ENCODE measurements around the gene COPS8. TPM values are rescaled to one million over a fixed set of nuclear protein-coding genes. Genes with fewer than 3 reads are reported as not detected.

COPS8 gene
- total RNA-seq, 1 donor from 2014 or later, result 97.1 TPM

GRCh38 chr2:237064203-237065070 is 21.3 kb upstream of the COPS8 start:
- peaks cover 4% of the 10 kb centered on the region for H3K27me3 Mint-ChIP-seq (ENCODE audit: unreplicated experiment)

GRCh38 chr2:237065071-237065377 is 20.7 kb upstream of the COPS8 start:
- no peak for TF ChIP-seq CTCF (IDR thresholded peaks at IDR 0.05; ENCODE audit: unreplicated experiment)
- H3K36me3 Mint-ChIP-seq (ENCODE audit: low read depth, unreplicated experiment), result no peaks in the 10 kb centered on the region
- peaks cover 4% of the 10 kb centered on the region for H3K27me3 Mint-ChIP-seq (ENCODE audit: unreplicated experiment)
- H3K4me1 Mint-ChIP-seq (ENCODE audit: unreplicated experiment), result peaks cover 15% of the 10 kb centered on the region
- H3K4me3 Mint-ChIP-seq (ENCODE audit: unreplicated experiment), result no peak overlapping the region
- DNase-seq (ENCODE audit: low spot score), result no peak
- peaks cover 4% of the 10 kb centered on the region for H3K9me3 Mint-ChIP-seq (ENCODE audit: unreplicated experiment)
- no peak overlapping the region for H3K27ac Mint-ChIP-seq (ENCODE audit: unreplicated experiment)

More at GRCh38 chr2:237064203-237065070, 21.3 kb upstream of the COPS8 start:
- no peak overlapping the region for H3K27ac Mint-ChIP-seq (ENCODE audit: unreplicated experiment)
- TF ChIP-seq CTCF (IDR thresholded peaks at IDR 0.05; ENCODE audit: unreplicated experiment), result no peak
- no peak overlapping the region for H3K4me3 Mint-ChIP-seq (ENCODE audit: unreplicated experiment)
- DNase-seq (ENCODE audit: low spot score), result no peak
- H3K4me1 Mint-ChIP-seq (ENCODE audit: unreplicated experiment), result peaks cover 15% of the 10 kb centered on the region
- no peaks in the 10 kb centered on the region for H3K36me3 Mint-ChIP-seq (ENCODE audit: low read depth, unreplicated experiment)
- peaks cover 4% of the 10 kb centered on the region for H3K9me3 Mint-ChIP-seq (ENCODE audit: unreplicated experiment)

- H3K36me3 Mint-ChIP-seq (ENCODE audit: low read depth, unreplicated experiment), result peaks cover 5% of the 10 kb centered on the region
- H3K9me3 Mint-ChIP-seq (ENCODE audit: unreplicated experiment), result peaks cover 4% of the 10 kb centered on the region
- H3K27me3 Mint-ChIP-seq (ENCODE audit: unreplicated experiment), result peaks cover 4% of the 10 kb centered on the region
Measured at GRCh38 chr2:237066396-237066795, 19.3 kb upstream of the COPS8 start.

GRCh38 chr2:237068005-237068576 is 17.6 kb upstream of the COPS8 start:
- no peak overlapping the region for H3K4me3 Mint-ChIP-seq (ENCODE audit: unreplicated experiment)
- peak overlapping the region; percentile 88 for H3K27ac Mint-ChIP-seq (ENCODE audit: unreplicated experiment)
- H3K4me1 Mint-ChIP-seq (ENCODE audit: unreplicated experiment), result peaks cover 17% of the 10 kb centered on the region
- peaks cover 5% of the 10 kb centered on the region for H3K36me3 Mint-ChIP-seq (ENCODE audit: low read depth, unreplicated experiment)
- H3K9me3 Mint-ChIP-seq (ENCODE audit: unreplicated experiment), result peaks cover 4% of the 10 kb centered on the region
- peaks cover 4% of the 10 kb centered on the region for H3K27me3 Mint-ChIP-seq (ENCODE audit: unreplicated experiment)
- TF ChIP-seq CTCF (IDR thresholded peaks at IDR 0.05; ENCODE audit: unreplicated experiment), result no peak
- DNase-seq (ENCODE audit: low spot score), result no peak

More at GRCh38 chr2:237066396-237066795, 19.3 kb upstream of the COPS8 start:
- H3K4me1 Mint-ChIP-seq (ENCODE audit: unreplicated experiment), result peaks cover 15% of the 10 kb centered on the region
- no peak for TF ChIP-seq CTCF (IDR thresholded peaks at IDR 0.05; ENCODE audit: unreplicated experiment)
- DNase-seq (ENCODE audit: low spot score), result no peak
- H3K27ac Mint-ChIP-seq (ENCODE audit: unreplicated experiment), result no peak overlapping the region
- H3K4me3 Mint-ChIP-seq (ENCODE audit: unreplicated experiment), result no peak overlapping the region

All from endothelial cell (in vitro differentiated cells).